Osteocyte (in vitro differentiated cells): ENCODE results near the gene ARL4A. TPM values are rescaled to one million over a fixed set of nuclear protein-coding genes. Genes with fewer than 3 reads are reported as not detected.

Experiments
- DNase-seq: peaks from one replicate; pipeline ENCODE4 v3.0.0; 2021; ENCODE audit warnings: mixed read lengths; ENCODE audit not compliant: unreplicated experiment; ENCODE audit errors: extremely low spot score
- H3K27ac Mint-ChIP-seq: one replicate; pipeline ENCODE4 v1.8.0; 2021; ENCODE audit warnings: mild to moderate bottlenecking, mixed read lengths; ENCODE audit not compliant: unreplicated experiment
- H3K27me3 Mint-ChIP-seq: one replicate; pipeline ENCODE4 v1.8.0; 2021; ENCODE audit warnings: mixed read lengths; ENCODE audit not compliant: unreplicated experiment
- H3K36me3 Mint-ChIP-seq: one replicate; pipeline ENCODE4 v1.8.0; 2021; ENCODE audit warnings: mixed read lengths; ENCODE audit not compliant: unreplicated experiment
- H3K4me1 Mint-ChIP-seq: one replicate; pipeline ENCODE4 v1.8.0; 2021; ENCODE audit warnings: mixed read lengths; ENCODE audit not compliant: unreplicated experiment
- H3K4me3 Mint-ChIP-seq: one replicate; pipeline ENCODE4 v1.8.0; 2021; ENCODE audit warnings: mild to moderate bottlenecking, moderate library complexity, mixed read lengths; ENCODE audit not compliant: unreplicated experiment
- H3K9me3 Mint-ChIP-seq: one replicate; pipeline ENCODE4 v1.8.0; 2021; ENCODE audit warnings: mixed read lengths; ENCODE audit not compliant: unreplicated experiment
- total RNA-seq: library from RNA; stranded (reverse); gene quantifications from 2 replicates; pipeline ENCODE4 v1.2.1, GENCODE V29; 2021
- TF ChIP-seq, protein P1 (sequence below): fragments of 200-600 bp; sonication (generic); IDR thresholded peaks from 2 replicates; pipeline ENCODE4 v1.5.0; 2021; ENCODE audit warnings: antibody characterized with exemption, mild to moderate bottlenecking, moderate library complexity

The ARL4A gene
- total RNA-seq, 1 donor from 2014 or later, result 9.6 TPM

DNA sequence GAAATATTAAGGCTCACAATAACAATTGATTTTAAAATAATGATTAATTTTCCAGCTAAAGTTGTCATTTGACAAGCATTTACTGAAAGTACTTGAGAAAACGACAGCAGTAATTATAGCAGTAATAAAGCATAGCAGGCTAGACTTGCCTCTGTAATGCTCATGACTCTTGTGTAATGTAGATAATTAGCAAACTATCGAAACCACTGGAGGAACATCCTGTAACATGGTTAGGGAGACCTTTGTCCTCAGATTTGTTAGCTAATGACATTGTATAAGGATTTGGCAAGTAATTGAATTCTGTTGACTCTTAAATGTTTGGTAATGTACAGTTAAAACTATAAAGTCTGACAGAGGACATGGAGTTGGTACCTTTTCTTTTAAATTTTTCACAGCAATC lies 24.8 kb downstream of the ARL4A start:
- Mint-ChIP-seq H3K36me3 (no peaks in the 10 kb centered on the region), H3K9me3 (no peaks in the 10 kb centered on the region), H3K4me3 (no peak overlapping the region), H3K4me1 (peaks cover 42% of the 10 kb centered on the region), H3K27me3 (no peaks in the 10 kb centered on the region), H3K27ac (no peak overlapping the region)
- TF ChIP-seq, protein P1, sequence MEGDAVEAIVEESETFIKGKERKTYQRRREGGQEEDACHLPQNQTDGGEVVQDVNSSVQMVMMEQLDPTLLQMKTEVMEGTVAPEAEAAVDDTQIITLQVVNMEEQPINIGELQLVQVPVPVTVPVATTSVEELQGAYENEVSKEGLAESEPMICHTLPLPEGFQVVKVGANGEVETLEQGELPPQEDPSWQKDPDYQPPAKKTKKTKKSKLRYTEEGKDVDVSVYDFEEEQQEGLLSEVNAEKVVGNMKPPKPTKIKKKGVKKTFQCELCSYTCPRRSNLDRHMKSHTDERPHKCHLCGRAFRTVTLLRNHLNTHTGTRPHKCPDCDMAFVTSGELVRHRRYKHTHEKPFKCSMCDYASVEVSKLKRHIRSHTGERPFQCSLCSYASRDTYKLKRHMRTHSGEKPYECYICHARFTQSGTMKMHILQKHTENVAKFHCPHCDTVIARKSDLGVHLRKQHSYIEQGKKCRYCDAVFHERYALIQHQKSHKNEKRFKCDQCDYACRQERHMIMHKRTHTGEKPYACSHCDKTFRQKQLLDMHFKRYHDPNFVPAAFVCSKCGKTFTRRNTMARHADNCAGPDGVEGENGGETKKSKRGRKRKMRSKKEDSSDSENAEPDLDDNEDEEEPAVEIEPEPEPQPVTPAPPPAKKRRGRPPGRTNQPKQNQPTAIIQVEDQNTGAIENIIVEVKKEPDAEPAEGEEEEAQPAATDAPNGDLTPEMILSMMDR, result no peak
- DNase-seq, result no peak

DNA sequence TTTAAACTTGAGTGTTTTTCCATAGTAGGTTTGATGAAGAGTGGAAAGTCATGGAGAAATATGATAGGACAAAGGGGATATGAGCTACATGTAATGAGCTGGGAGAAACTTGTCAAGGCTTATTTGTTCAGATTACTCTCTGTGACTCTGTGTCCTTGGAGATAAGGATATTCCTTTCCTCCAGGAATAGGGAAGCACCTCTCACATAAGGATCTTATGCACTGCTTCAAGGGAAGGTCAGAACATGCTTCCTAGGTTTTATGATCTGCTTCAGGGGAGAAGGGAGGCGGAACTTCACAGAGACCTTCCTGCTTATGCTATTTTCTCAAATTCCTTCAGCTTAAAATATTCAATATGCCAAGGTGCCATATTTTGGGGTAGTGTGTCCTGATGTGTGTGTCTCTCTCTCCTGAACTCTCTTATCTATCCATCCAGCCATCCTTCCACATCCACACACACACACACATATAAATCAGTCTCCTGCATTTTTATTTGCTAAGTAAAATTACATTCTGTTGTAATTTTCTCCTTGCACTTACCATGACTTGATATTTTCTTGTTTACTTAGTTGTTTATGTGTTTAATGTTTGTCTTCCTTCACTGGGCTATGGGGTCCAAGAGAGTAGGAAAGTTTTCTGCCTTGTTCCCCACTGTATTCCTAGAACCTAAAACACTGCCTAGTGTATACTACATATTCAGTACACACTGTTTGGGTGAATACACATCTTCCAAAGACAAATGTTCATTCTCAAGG lies 26.4 kb downstream of the ARL4A start:
- no peaks in the 10 kb centered on the region for H3K9me3 Mint-ChIP-seq
- no peak for DNase-seq
- TF ChIP-seq, protein P1, result no peak
- H3K4me3 Mint-ChIP-seq, result no peak overlapping the region
- H3K4me1 Mint-ChIP-seq, result peaks cover 41% of the 10 kb centered on the region
- H3K27me3 Mint-ChIP-seq, result no peaks in the 10 kb centered on the region
- H3K27ac Mint-ChIP-seq, result no peak overlapping the region
- H3K36me3 Mint-ChIP-seq, result no peaks in the 10 kb centered on the region

DNA sequence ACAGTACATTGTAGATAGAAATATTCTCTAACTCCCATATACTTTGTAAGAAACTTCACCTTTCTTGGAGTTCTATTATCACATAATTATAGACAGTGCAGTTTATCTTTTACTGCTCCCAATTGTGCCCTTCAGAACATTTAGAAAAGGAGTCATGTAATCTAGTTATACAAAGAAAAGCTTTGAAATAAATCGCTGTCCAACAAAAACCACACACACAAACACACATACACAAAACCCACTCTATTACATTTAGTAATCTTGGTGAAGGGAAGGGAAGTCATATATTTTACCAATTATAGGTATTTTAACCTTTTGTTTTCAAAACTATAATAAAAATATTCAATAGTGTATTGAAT lies 26.9 kb downstream of the ARL4A start:
- H3K4me1 Mint-ChIP-seq, result peaks cover 46% of the 10 kb centered on the region

DNA sequence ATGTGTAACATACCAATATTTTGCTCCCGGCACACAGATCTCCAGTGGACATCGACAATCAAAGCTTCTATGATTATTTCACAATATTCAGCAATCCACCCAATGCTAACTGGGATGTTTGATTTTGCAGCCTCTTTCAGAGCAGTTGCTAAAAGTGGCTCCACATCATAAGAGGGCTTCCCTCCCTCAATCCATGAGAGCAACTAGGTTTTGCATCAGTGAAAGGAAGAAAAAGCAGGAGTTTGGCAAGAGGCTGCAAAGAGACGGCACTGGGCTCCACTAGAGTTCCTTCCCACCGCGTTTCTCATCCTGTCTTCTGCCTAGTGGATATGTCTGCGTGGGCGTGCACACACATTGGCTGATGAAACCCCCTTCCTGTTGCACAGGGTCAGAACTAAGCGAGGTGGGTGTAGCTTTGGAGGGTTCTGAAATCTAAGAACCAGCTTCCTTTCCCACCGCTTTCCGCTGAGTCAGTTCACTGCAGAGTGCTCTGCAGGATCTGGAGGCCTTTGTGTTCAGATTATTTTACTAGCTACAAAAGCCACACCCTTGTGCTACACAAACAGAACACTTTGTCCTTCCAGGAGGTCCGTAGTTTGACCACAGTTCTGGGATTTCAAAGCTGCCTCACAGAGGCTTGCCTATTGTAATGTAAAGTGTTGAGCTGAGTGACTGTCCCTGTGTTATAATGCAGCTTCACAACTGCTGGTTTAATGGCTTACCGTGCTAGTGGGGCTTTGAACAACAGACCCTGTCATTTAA lies 28.1 kb downstream of the ARL4A start:
- peak overlapping the region; percentile 60 for H3K4me3 Mint-ChIP-seq

More for the DNA sequence above, 26.9 kb downstream of the ARL4A start:
- Mint-ChIP-seq H3K27ac (no peak overlapping the region), H3K9me3 (no peaks in the 10 kb centered on the region), H3K36me3 (no peaks in the 10 kb centered on the region), H3K27me3 (no peaks in the 10 kb centered on the region), H3K4me3 (no peak overlapping the region)
- TF ChIP-seq, protein P1, result no peak
- DNase-seq, result no peak

More for the DNA sequence above, 28.1 kb downstream of the ARL4A start:
- Mint-ChIP-seq H3K27ac (peak overlapping the region; percentile 93), H3K27me3 (no peaks in the 10 kb centered on the region), H3K4me1 (peaks cover 53% of the 10 kb centered on the region), H3K9me3 (no peaks in the 10 kb centered on the region), H3K36me3 (no peaks in the 10 kb centered on the region)
- TF ChIP-seq, protein P1, result no peak
- no peak for DNase-seq
